Measurements from ENCODE around the gene CTSC. TPM values are rescaled to one million over a fixed set of nuclear protein-coding genes. Genes with fewer than 3 reads are reported as not detected.

Gene CTSC
- total and polyA plus RNA-seq, 2 of the 13 experiments (the other 11 are each of a cell fraction or from before 2014, with no cell fraction given) = 144 to 210 TPM

GRCh38 chr11:88359541-88359940 is 22.0 kb upstream of the CTSC start:
- no peak overlapping the region for H3K4me2 ChIP-seq (ENCODE audit: low read depth, low read length)
- TF ChIP-seq NR2F1 (CRISPR knock-in tag; IDR thresholded peaks at IDR 0.05) (no peak), KAT8 (CRISPR knock-in tag; IDR thresholded peaks at IDR 0.05) (no peak), SNRNP70 (IDR thresholded peaks at IDR 0.05; ENCODE audit: low read depth, low read length) (no peak), NAIF1 (CRISPR knock-in tag; IDR thresholded peaks at IDR 0.05; ENCODE audit: borderline replicate concordance) (no peak), NR0B2 (CRISPR knock-in tag; IDR thresholded peaks at IDR 0.05) (no peak)
- in situ Hi-C loops (cut with HindIII; ENCODE audit: extremely low pct_ligation_motif_present, low pct_unique_long_range_greater_than_20kb) (no loop called here), intact Hi-C loops (cut with micrococcal nuclease; ENCODE audit: unreplicated experiment) (no loop called here)
- CTCF ChIA-PET (ENCODE audit: low intra/inter-chr PET ratio, low total read pairs) = no interaction called here
- no peak overlapping the region for H3K27ac ChIP-seq (ENCODE audit: extremely low read length, insufficient read depth, low read length)
- no peak for DNase-seq (ENCODE audit: low spot score)
- 43% methylated on average over 1 of the region's 1 CpG for WGBS (ENCODE audit: low lambda C conversion rate)
- H3K79me2 ChIP-seq (ENCODE audit: insufficient read depth, low read length) = no peaks in the 10 kb centered on the region
- ATAC-seq = no peak
- no peaks in the 10 kb centered on the region for H3K27me3 ChIP-seq (ENCODE audit: control insufficient read depth in 1 of 2, insufficient read depth in 2 of 2, low read length in 2 of 2)
- H3K9ac ChIP-seq (ENCODE audit: insufficient read depth, low read depth, low read length) = no peak overlapping the region
- H3K4me3 ChIP-seq (replicated peaks in 1 of 3; ENCODE audit: insufficient read depth in 1 of 3, low read depth in 2 of 3, low read length in 3 of 3) = no peak overlapping the region
- no peaks in the 10 kb centered on the region for H3K4me1 ChIP-seq (ENCODE audit: insufficient read depth, low read length)
- no peaks in the 10 kb centered on the region for H3K9me3 ChIP-seq (ENCODE audit: low read length)
- POLR2A ChIA-PET = no interaction called here
- no peaks in the 10 kb centered on the region for H3K36me3 ChIP-seq (replicated peaks in 1 of 2; ENCODE audit: control insufficient read depth in 1 of 2, insufficient read depth in 2 of 2, low read length in 2 of 2)
- no peak for FAIRE-seq
- H4K20me1 ChIP-seq (ENCODE audit: insufficient read depth, low read length) = no peaks in the 10 kb centered on the region
- no peak overlapping the region for H2AFZ ChIP-seq (ENCODE audit: low read length)
- BruUV-seq (replicated peaks) = no TSS peak

- no TSS peak for BruUV-seq (replicated peaks)
- no peaks in the 10 kb centered on the region for H3K79me2 ChIP-seq (ENCODE audit: insufficient read depth, low read length)
- no peak overlapping the region for H3K4me2 ChIP-seq (ENCODE audit: low read depth, low read length)
- H3K4me3 ChIP-seq (replicated peaks in 1 of 3; ENCODE audit: insufficient read depth in 1 of 3, low read depth in 2 of 3, low read length in 3 of 3) = no peak overlapping the region
- no peaks in the 10 kb centered on the region for H3K9me3 ChIP-seq (ENCODE audit: low read length)
- H3K27ac ChIP-seq (ENCODE audit: extremely low read length, insufficient read depth, low read length) = no peak overlapping the region
- no peak for DNase-seq (ENCODE audit: low spot score)
- in situ Hi-C loops (cut with HindIII; ENCODE audit: extremely low pct_ligation_motif_present, low pct_unique_long_range_greater_than_20kb) (no loop called here), intact Hi-C loops (cut with micrococcal nuclease; ENCODE audit: unreplicated experiment) (no loop called here)
- ChIA-PET POLR2A (no interaction called here), CTCF (ENCODE audit: low intra/inter-chr PET ratio, low total read pairs) (no interaction called here)
- no peaks in the 10 kb centered on the region for H3K36me3 ChIP-seq (replicated peaks in 1 of 2; ENCODE audit: control insufficient read depth in 1 of 2, insufficient read depth in 2 of 2, low read length in 2 of 2)
- H3K4me1 ChIP-seq (ENCODE audit: insufficient read depth, low read length) = no peaks in the 10 kb centered on the region
- H4K20me1 ChIP-seq (ENCODE audit: insufficient read depth, low read length) = no peaks in the 10 kb centered on the region
- no peak overlapping the region for H2AFZ ChIP-seq (ENCODE audit: low read length)
- no peaks in the 10 kb centered on the region for H3K27me3 ChIP-seq (ENCODE audit: control insufficient read depth in 1 of 2, insufficient read depth in 2 of 2, low read length in 2 of 2)
- WGBS (ENCODE audit: low lambda C conversion rate) = 50% methylated on average over 1 of the region's 1 CpG
- H3K9ac ChIP-seq (ENCODE audit: insufficient read depth, low read depth, low read length) = no peak overlapping the region
- no peak for ATAC-seq
- FAIRE-seq = no peak
- TF ChIP-seq MIER3 (CRISPR knock-in tag; IDR thresholded peaks at IDR 0.05; ENCODE audit: borderline replicate concordance) (no peak), PRDM4 (CRISPR knock-in tag; IDR thresholded peaks at IDR 0.05; ENCODE audit: borderline replicate concordance) (no peak), ZNF101 (CRISPR knock-in tag; IDR thresholded peaks at IDR 0.05; ENCODE audit: borderline replicate concordance, low read depth) (no peak), TFDP2 (CRISPR knock-in tag; IDR thresholded peaks at IDR 0.05) (no peak), SMARCE1 (IDR thresholded peaks at IDR 0.05; ENCODE audit: borderline replicate concordance) (no peak), DNMT1 (CRISPR knock-in tag; IDR thresholded peaks at IDR 0.05) (no peak), ZNF329 (CRISPR knock-in tag; IDR thresholded peaks at IDR 0.05; ENCODE audit: low read depth) (no peak), ZBTB46 (CRISPR knock-in tag; IDR thresholded peaks at IDR 0.05; ENCODE audit: borderline replicate concordance) (no peak), TRIM24 (CRISPR knock-in tag; IDR thresholded peaks at IDR 0.05) (no peak)
These were observed 21.6 kb upstream of the CTSC start for GRCh38 chr11:88359114-88359513.
